Adipocyte (in vitro differentiated cells): ENCODE results near the gene GMPPB.

Source experiments
- DNase-seq: peaks from one replicate; pipeline ENCODE4 v3.0.0-alpha.2; 2015; ENCODE audit warnings: low read depth
- H3K27me3 ChIP-seq: replicated peaks from 2 replicates; pipeline ENCODE4 v1.7.0; 2013; ENCODE audit warnings: mild to moderate bottlenecking, low read length, moderate library complexity; ENCODE audit not compliant: control insufficient read depth, insufficient read depth
- H3K36me3 ChIP-seq: 2 replicates; pipeline ENCODE4 v1.7.0; 2013; ENCODE audit warnings: low read length, mild to moderate bottlenecking, moderate library complexity; ENCODE audit not compliant: control insufficient read depth, insufficient read depth, severe bottlenecking
- H3K4me1 ChIP-seq: 2 replicates; pipeline ENCODE4 v1.7.0; 2013; ENCODE audit warnings: mild to moderate bottlenecking, low read length, moderate library complexity; ENCODE audit not compliant: control insufficient read depth, insufficient read depth
- H3K4me3 ChIP-seq: 2 replicates; pipeline ENCODE4 v1.7.0; 2013; ENCODE audit warnings: mild to moderate bottlenecking, low read length, moderate library complexity
- H3K9ac ChIP-seq: 2 replicates; pipeline ENCODE4 v1.7.0; 2013; ENCODE audit warnings: mild to moderate bottlenecking, low read length, moderate library complexity
- H3K9me3 ChIP-seq: 2 replicates; pipeline ENCODE4 v1.7.0; 2013; ENCODE audit warnings: mild to moderate bottlenecking, low read length, moderate library complexity; ENCODE audit not compliant: control insufficient read depth

Gene GMPPB

GRCh38 chr3:49723628-49724551 lies at the start of gene GMPPB:
GMPPB (minus strand) TSS chr3:49723951; CDS start chr3:49723726, 225 bp downstream.
- peak; percentile 99 for DNase-seq
- Histone ChIP-seq H3K27me3 (no peaks in the 10 kb centered on the region), H3K4me3 (peak within 1 kb of the TSS; percentile 99), H3K4me1 (peaks cover 27% of the 10 kb centered on the region), H3K36me3 (peaks cover 45% of the 10 kb centered on the region), H3K9me3 (no peaks in the 10 kb centered on the region), H3K9ac (peak within 1 kb of the TSS; percentile 99)

GRCh38 chr3:49772703-49773102 lies 49.0 kb upstream of the GMPPB start:
- no peaks in the 10 kb centered on the region for H3K36me3 ChIP-seq
- no peaks in the 10 kb centered on the region for H3K4me1 ChIP-seq
- no peak overlapping the region for H3K4me3 ChIP-seq
- no peak for DNase-seq
- H3K9ac ChIP-seq = no peak overlapping the region
- H3K27me3 ChIP-seq = no peaks in the 10 kb centered on the region
- H3K9me3 ChIP-seq = no peaks in the 10 kb centered on the region

DNA sequence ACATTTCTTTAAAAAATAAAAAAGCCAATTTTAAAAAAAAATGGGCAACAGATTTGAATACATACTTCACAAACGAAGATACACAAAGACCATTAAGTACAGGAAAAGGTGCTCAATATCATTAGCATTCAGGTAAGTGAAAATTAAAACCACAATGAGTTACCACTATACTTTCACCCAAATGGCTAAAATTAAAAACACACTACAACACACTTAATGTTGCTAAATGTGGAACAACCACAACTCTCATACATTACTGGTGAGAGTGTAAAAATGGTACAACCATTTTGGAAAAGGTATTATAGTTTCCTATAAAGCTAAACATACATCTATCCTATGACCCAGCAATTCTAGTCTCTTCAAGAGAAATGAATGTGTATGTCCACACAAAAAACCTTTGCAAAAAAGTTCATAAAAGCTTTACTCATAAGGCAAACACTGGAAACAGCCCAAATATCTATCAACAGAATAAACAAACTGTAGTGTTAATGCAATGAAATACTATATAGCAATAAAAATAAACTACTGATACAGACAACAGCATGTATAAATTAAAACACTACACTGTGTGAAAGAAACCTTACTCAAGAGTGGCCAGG lies 47.7 kb upstream of the GMPPB start:
- Histone ChIP-seq H3K27me3 (no peaks in the 10 kb centered on the region), H3K36me3 (no peaks in the 10 kb centered on the region), H3K9me3 (no peaks in the 10 kb centered on the region), H3K9ac (no peak overlapping the region), H3K4me1 (no peaks in the 10 kb centered on the region), H3K4me3 (no peak overlapping the region)
- DNase-seq = peak; percentile 11

DNA sequence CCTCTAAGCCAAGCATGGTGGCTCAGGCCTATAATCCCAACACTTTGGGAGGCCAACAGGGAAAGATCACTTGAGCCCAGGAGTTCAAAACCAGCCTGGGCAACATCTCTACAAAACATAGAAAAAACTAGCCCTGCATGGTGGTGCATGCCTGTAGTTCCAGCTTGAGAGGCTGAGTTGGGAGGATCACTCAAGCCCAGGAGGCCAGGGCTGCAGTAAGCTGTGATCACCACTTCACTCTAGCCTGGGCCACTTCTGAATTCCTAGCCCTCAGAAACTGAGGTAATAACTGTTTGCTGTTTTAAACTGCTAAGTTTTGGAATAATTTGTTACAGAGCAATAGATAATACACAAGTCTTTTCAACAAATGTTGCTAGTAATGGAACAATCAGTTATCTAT lies 46.2 kb upstream of the GMPPB start:
- H3K36me3 ChIP-seq = peaks cover 3% of the 10 kb centered on the region

GRCh38 chr3:49769286-49769915 lies 45.6 kb upstream of the GMPPB start:
- no peaks in the 10 kb centered on the region for H3K27me3 ChIP-seq
- H3K9me3 ChIP-seq = no peaks in the 10 kb centered on the region
- no peak overlapping the region for H3K4me3 ChIP-seq
- peaks cover 3% of the 10 kb centered on the region for H3K36me3 ChIP-seq
- no peak overlapping the region for H3K9ac ChIP-seq
- H3K4me1 ChIP-seq = no peaks in the 10 kb centered on the region
- peak; percentile 22 for DNase-seq

More for the DNA sequence above, 46.2 kb upstream of the GMPPB start:
- H3K4me1 ChIP-seq = no peaks in the 10 kb centered on the region
- no peaks in the 10 kb centered on the region for H3K27me3 ChIP-seq
- H3K9me3 ChIP-seq = no peaks in the 10 kb centered on the region
- no peak for DNase-seq
- no peak overlapping the region for H3K4me3 ChIP-seq
- H3K9ac ChIP-seq = no peak overlapping the region

- H3K36me3 ChIP-seq = peaks cover 3% of the 10 kb centered on the region
- no peaks in the 10 kb centered on the region for H3K9me3 ChIP-seq
- H3K4me1 ChIP-seq = peaks cover 3% of the 10 kb centered on the region
- no peak overlapping the region for H3K9ac ChIP-seq
- no peaks in the 10 kb centered on the region for H3K27me3 ChIP-seq
- no peak for DNase-seq
- no peak overlapping the region for H3K4me3 ChIP-seq
Observed at GRCh38 chr3:49763981-49764380, 40.2 kb upstream of the GMPPB start.

GRCh38 chr3:49761661-49762060 lies 37.9 kb upstream of the GMPPB start:
- Histone ChIP-seq H3K36me3 (peaks cover 3% of the 10 kb centered on the region), H3K4me3 (no peak overlapping the region), H3K4me1 (peaks cover 8% of the 10 kb centered on the region), H3K9ac (no peak overlapping the region), H3K27me3 (no peaks in the 10 kb centered on the region), H3K9me3 (no peaks in the 10 kb centered on the region)
- DNase-seq = no peak

DNA sequence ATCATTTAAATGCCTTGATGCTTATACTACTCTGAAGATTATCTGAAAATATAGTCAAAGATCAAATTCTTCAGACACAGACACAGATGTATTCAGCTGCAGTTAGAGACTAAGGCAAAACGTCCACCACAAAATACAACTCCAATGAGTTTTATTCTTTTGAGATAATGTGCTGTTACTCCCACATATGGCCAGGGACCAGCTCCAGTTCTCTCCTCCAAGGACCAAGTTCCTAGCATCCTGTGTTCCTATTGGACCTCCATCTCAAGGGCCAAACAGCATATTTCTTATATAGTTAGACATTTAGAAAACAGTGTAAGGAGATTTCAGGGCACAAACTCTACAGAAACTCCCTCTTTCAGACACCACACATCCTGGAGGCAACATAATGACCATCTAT lies 35.5 kb upstream of the GMPPB start:
- peaks cover 8% of the 10 kb centered on the region for H3K4me1 ChIP-seq
- no peaks in the 10 kb centered on the region for H3K27me3 ChIP-seq
- H3K9ac ChIP-seq = no peak overlapping the region
- no peak for DNase-seq
- no peak overlapping the region for H3K4me3 ChIP-seq
- no peaks in the 10 kb centered on the region for H3K36me3 ChIP-seq
- no peaks in the 10 kb centered on the region for H3K9me3 ChIP-seq

- Histone ChIP-seq H3K9ac (no peak overlapping the region), H3K9me3 (no peaks in the 10 kb centered on the region), H3K27me3 (no peaks in the 10 kb centered on the region), H3K4me3 (no peak overlapping the region), H3K36me3 (no peaks in the 10 kb centered on the region), H3K4me1 (peaks cover 8% of the 10 kb centered on the region)
- DNase-seq = no peak
Observed at GRCh38 chr3:49757197-49757596, 33.4 kb upstream of the GMPPB start.

DNA sequence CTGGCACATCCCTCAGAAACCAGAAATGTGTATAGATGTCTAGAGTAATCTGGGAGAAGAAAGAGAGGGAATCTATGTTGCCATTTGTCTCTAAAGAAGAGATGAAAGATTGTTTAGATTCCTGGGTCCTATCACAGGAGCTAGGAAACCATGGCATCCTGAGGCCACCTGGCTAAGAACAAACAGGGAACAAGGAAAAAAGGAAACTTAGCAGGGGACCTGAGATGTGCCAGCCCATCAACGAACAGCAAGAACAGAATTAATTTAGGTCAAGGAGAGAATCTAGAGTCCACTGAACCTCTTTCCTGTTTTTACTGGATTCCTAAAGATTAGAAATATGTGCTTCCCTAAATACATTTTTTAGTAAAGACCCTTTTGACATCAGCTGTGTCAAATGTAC lies 32.3 kb upstream of the GMPPB start:
- no peaks in the 10 kb centered on the region for H3K27me3 ChIP-seq
- H3K4me1 ChIP-seq = peaks cover 6% of the 10 kb centered on the region
- no peak overlapping the region for H3K4me3 ChIP-seq
- no peaks in the 10 kb centered on the region for H3K36me3 ChIP-seq
- DNase-seq = no peak
- H3K9ac ChIP-seq = no peak overlapping the region
- H3K9me3 ChIP-seq = no peaks in the 10 kb centered on the region

DNA sequence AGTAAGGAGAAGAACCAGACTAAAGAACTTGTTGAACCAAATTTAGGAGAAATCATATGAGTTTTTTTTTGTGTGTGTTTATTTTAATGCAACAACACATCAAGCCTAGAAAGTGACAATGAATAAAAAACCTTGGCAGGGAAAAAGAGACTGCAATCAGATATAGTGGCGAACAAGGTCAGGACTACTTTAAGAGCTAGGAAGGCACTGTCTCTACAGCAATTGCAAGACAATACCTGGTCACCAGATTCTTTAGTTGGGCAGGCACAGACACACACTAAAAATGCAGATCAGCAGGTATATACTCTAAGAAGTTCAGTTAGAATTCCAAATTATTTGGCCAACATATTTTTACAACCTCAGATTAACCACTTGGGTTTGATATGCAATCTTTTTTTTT lies 30.8 kb upstream of the GMPPB start:
- no peak overlapping the region for H3K4me3 ChIP-seq
- DNase-seq = no peak
- H3K27me3 ChIP-seq = no peaks in the 10 kb centered on the region
- H3K9ac ChIP-seq = no peak overlapping the region
- H3K9me3 ChIP-seq = no peaks in the 10 kb centered on the region
- H3K4me1 ChIP-seq = peaks cover 6% of the 10 kb centered on the region
- H3K36me3 ChIP-seq = no peaks in the 10 kb centered on the region
